ENCODE data around the gene AUH. TPM values are rescaled to one million over a fixed set of nuclear protein-coding genes. Genes with fewer than 3 reads are reported as not detected.

AUH gene
- total RNA-seq, 1 donor from 2014 or later, result 14.6 TPM

- no peak overlapping the region for H3K27ac Mint-ChIP-seq (ENCODE audit: unreplicated experiment)
- H3K9me3 Mint-ChIP-seq (ENCODE audit: unreplicated experiment), result peaks cover 14% of the 10 kb centered on the region
Observed at GRCh38 chr9:91332546-91333231, 29.0 kb downstream of the AUH start.

GRCh38 chr9:91331849-91332248 is 29.9 kb downstream of the AUH start:
- no peak overlapping the region for H3K27ac Mint-ChIP-seq (ENCODE audit: unreplicated experiment)
- H3K9me3 Mint-ChIP-seq (ENCODE audit: unreplicated experiment), result peaks cover 18% of the 10 kb centered on the region
- no peak for TF ChIP-seq CTCF (IDR thresholded peaks at IDR 0.05)
- no peak overlapping the region for H3K4me3 Mint-ChIP-seq (ENCODE audit: unreplicated experiment)
- peaks cover 33% of the 10 kb centered on the region for H3K36me3 Mint-ChIP-seq (ENCODE audit: unreplicated experiment)
- no peak for DNase-seq (ENCODE audit: extremely low spot score, unreplicated experiment)
- peaks cover 10% of the 10 kb centered on the region for H3K4me1 Mint-ChIP-seq (ENCODE audit: unreplicated experiment)
- no peaks in the 10 kb centered on the region for H3K27me3 Mint-ChIP-seq (ENCODE audit: unreplicated experiment)

More at GRCh38 chr9:91332546-91333231, 29.0 kb downstream of the AUH start:
- Mint-ChIP-seq H3K4me3 (ENCODE audit: unreplicated experiment) (no peak overlapping the region), H3K36me3 (ENCODE audit: unreplicated experiment) (peaks cover 33% of the 10 kb centered on the region), H3K4me1 (ENCODE audit: unreplicated experiment) (peaks cover 10% of the 10 kb centered on the region), H3K27me3 (ENCODE audit: unreplicated experiment) (no peaks in the 10 kb centered on the region)
- no peak for TF ChIP-seq CTCF (IDR thresholded peaks at IDR 0.05)
- DNase-seq (ENCODE audit: extremely low spot score, unreplicated experiment), result no peak

GRCh38 chr9:91328186-91328585 is 33.5 kb downstream of the AUH start:
- Mint-ChIP-seq H3K36me3 (ENCODE audit: unreplicated experiment) (peaks cover 32% of the 10 kb centered on the region), H3K27me3 (ENCODE audit: unreplicated experiment) (no peaks in the 10 kb centered on the region), H3K9me3 (ENCODE audit: unreplicated experiment) (peaks cover 18% of the 10 kb centered on the region), H3K4me3 (ENCODE audit: unreplicated experiment) (no peak overlapping the region), H3K4me1 (ENCODE audit: unreplicated experiment) (peaks cover 6% of the 10 kb centered on the region), H3K27ac (ENCODE audit: unreplicated experiment) (no peak overlapping the region)
- no peak for TF ChIP-seq CTCF (IDR thresholded peaks at IDR 0.05)
- no peak for DNase-seq (ENCODE audit: extremely low spot score, unreplicated experiment)

- H3K9me3 Mint-ChIP-seq (ENCODE audit: unreplicated experiment), result no peaks in the 10 kb centered on the region
- H3K27me3 Mint-ChIP-seq (ENCODE audit: unreplicated experiment), result no peaks in the 10 kb centered on the region
- H3K4me3 Mint-ChIP-seq (ENCODE audit: unreplicated experiment), result no peak overlapping the region
- DNase-seq (ENCODE audit: extremely low spot score, unreplicated experiment), result no peak
- TF ChIP-seq CTCF (IDR thresholded peaks at IDR 0.05), result no peak
- H3K4me1 Mint-ChIP-seq (ENCODE audit: unreplicated experiment), result no peaks in the 10 kb centered on the region
- peaks cover 26% of the 10 kb centered on the region for H3K36me3 Mint-ChIP-seq (ENCODE audit: unreplicated experiment)
- H3K27ac Mint-ChIP-seq (ENCODE audit: unreplicated experiment), result no peak overlapping the region
Observed at GRCh38 chr9:91321691-91322090, 40.0 kb downstream of the AUH start.

GRCh38 chr9:91320299-91320698 is 41.4 kb downstream of the AUH start:
- Mint-ChIP-seq H3K27ac (ENCODE audit: unreplicated experiment) (no peak overlapping the region), H3K27me3 (ENCODE audit: unreplicated experiment) (no peaks in the 10 kb centered on the region), H3K4me1 (ENCODE audit: unreplicated experiment) (no peaks in the 10 kb centered on the region), H3K36me3 (ENCODE audit: unreplicated experiment) (peaks cover 27% of the 10 kb centered on the region), H3K9me3 (ENCODE audit: unreplicated experiment) (no peaks in the 10 kb centered on the region), H3K4me3 (ENCODE audit: unreplicated experiment) (no peak overlapping the region)
- no peak for TF ChIP-seq CTCF (IDR thresholded peaks at IDR 0.05)
- DNase-seq (ENCODE audit: extremely low spot score, unreplicated experiment), result no peak
